MV-4-11 (cell line): Measurements from ENCODE around the gene PLCZ1.
"Not testable (repeated sequence)": the region's sequence is repeated elsewhere in the genome, so short reads cannot be mapped to it uniquely, and the experiment has no call there.

Experiments
- DNase-seq: peaks from one replicate; lab custom pipeline; 2025; lab: John Stamatoyannopoulos, UW

The PLCZ1 gene

GRCh38 chr12:18737819-18738218 lies at the start of gene PLCZ1, which contains the start of gene CAPZA3:
TSS of gene PLCZ1 (minus strand) at chr12:18738012. CDS start at chr12:18737371, 641 bp downstream.
TSS of gene CAPZA3 (plus strand) at chr12:18738119. CDS start at chr12:18738269, 150 bp downstream.
- DNase-seq, result no peak

- DNase-seq, result not testable (repeated sequence)
Measured at GRCh38 chr12:18785465-18785864, 47.7 kb upstream of the PLCZ1 start.

GRCh38 chr12:18782827-18783226 lies 45.0 kb upstream of the PLCZ1 start:
- DNase-seq, result no peak

- not testable (repeated sequence) for DNase-seq
Measured at GRCh38 chr12:18766479-18766878, 28.7 kb upstream of the PLCZ1 start.

- no peak for DNase-seq
Measured at GRCh38 chr12:18755341-18755740, 17.5 kb upstream of the PLCZ1 start.

GRCh38 chr12:18754124-18754707 lies 16.4 kb upstream of the PLCZ1 start:
- DNase-seq, result no peak

GRCh38 chr12:18753481-18754123 lies 15.8 kb upstream of the PLCZ1 start:
- DNase-seq, result no peak

GRCh38 chr12:18752947-18753346 lies 15.1 kb upstream of the PLCZ1 start:
- DNase-seq, result no peak

GRCh38 chr12:18752280-18752920 lies 14.6 kb upstream of the PLCZ1 start:
- no peak for DNase-seq

GRCh38 chr12:18751866-18752265 lies 14.1 kb upstream of the PLCZ1 start:
- no peak for DNase-seq

- DNase-seq, result no peak
Measured at GRCh38 chr12:18750085-18750484, 12.3 kb upstream of the PLCZ1 start.

- no peak for DNase-seq
Measured at GRCh38 chr12:18749386-18749957, 11.7 kb upstream of the PLCZ1 start.

GRCh38 chr12:18747895-18748294 lies 10.1 kb upstream of the PLCZ1 start:
- DNase-seq, result no peak

- DNase-seq, result no peak
Measured at GRCh38 chr12:18731156-18731555, 6.7 kb downstream of the PLCZ1 start.

- DNase-seq, result peak; percentile 10
Measured at GRCh38 chr12:18723752-18724151, 14.1 kb downstream of the PLCZ1 start.

- no peak for DNase-seq
Measured at GRCh38 chr12:18721452-18721851, 16.4 kb downstream of the PLCZ1 start.

- DNase-seq, result no peak
Measured at GRCh38 chr12:18720690-18721089, 17.1 kb downstream of the PLCZ1 start.

GRCh38 chr12:18719922-18720510 lies 17.8 kb downstream of the PLCZ1 start:
- no peak for DNase-seq

GRCh38 chr12:18718462-18718861 lies 19.4 kb downstream of the PLCZ1 start:
- no peak for DNase-seq

- DNase-seq, result no peak
Measured at GRCh38 chr12:18716236-18716635, 21.6 kb downstream of the PLCZ1 start.

- DNase-seq, result no peak
Measured at GRCh38 chr12:18706798-18707197, 31.0 kb downstream of the PLCZ1 start.

GRCh38 chr12:18703911-18704310 lies 33.9 kb downstream of the PLCZ1 start:
- no peak for DNase-seq

- DNase-seq, result no peak
Measured at GRCh38 chr12:18703321-18703720, 34.5 kb downstream of the PLCZ1 start.
